Kidney (tissue), 14 donors: ENCODE measurements around the gene TEX53. TPM values are rescaled to one million over a fixed set of nuclear protein-coding genes. Genes with fewer than 3 reads are reported as not detected.

Experiments used
- DNase-seq, 5 donors: peaks; one replicate each; pipeline ENCODE4 v3.0.0-alpha.2; 2013 to 2020
- FAIRE-seq: peaks from 2 replicates; lab custom pipeline; 2012; peaks lifted over from hg19 to GRCh38; lab: Jason Lieb, UNC
- H3K27ac ChIP-seq, 2 donors: one replicate each; pipeline ENCODE4 v1.7.0; 2013; ENCODE audit warnings: low read depth in 2 of 2, low read length in 2 of 2, inconsistent platforms in 1 of 2
- H3K27me3 ChIP-seq: one replicate; pipeline ENCODE4 v1.7.1; 2013; ENCODE audit warnings: low read length, inconsistent platforms; ENCODE audit not compliant: control insufficient read depth, insufficient read depth
- H3K36me3 ChIP-seq, 3 donors: one replicate each; pipeline versions ENCODE4 v1.7.0 to v1.7.1; 2013; ENCODE audit warnings: low read length in 3 of 3, control low read depth in 1 of 3, inconsistent platforms in 1 of 3; ENCODE audit not compliant: insufficient read depth in 3 of 3, control insufficient read depth in 2 of 3
- H3K4me1 ChIP-seq, 3 donors: one replicate each; pipeline versions ENCODE4 v1.7.0 to v1.7.1; 2013; ENCODE audit warnings: low read length in 3 of 3, inconsistent platforms in 1 of 3, low read depth in 1 of 3; ENCODE audit not compliant: control insufficient read depth in 2 of 3, insufficient read depth in 2 of 3
- H3K4me3 ChIP-seq, 3 donors: one replicate each; pipeline versions ENCODE4 v1.7.0 to v1.8.1; 2013; ENCODE audit warnings: low read length in 3 of 3, control low read depth in 1 of 3, inconsistent platforms in 1 of 3
- H3K9ac ChIP-seq, 3 donors: one replicate each; pipeline versions ENCODE4 v1.7.0 to v1.7.1; 2013; ENCODE audit warnings: low read length in 3 of 3, control low read depth in 1 of 3, inconsistent platforms in 1 of 3
- H3K9me3 ChIP-seq, 3 donors: one replicate each; pipeline versions ENCODE4 v1.7.0 to v1.7.1; 2013; ENCODE audit warnings: low read length in 3 of 3, control low read depth in 1 of 3, inconsistent platforms in 1 of 3; ENCODE audit not compliant: control insufficient read depth in 2 of 3, insufficient read depth in 1 of 3
- CTCF ChIP-seq: IDR thresholded peaks from 3 replicates; pipeline ENCODE4 v1.5.1; 2012; ENCODE audit warnings: mild to moderate bottlenecking, moderate library complexity, borderline replicate concordance; ENCODE audit not compliant: insufficient read depth; ENCODE audit errors: extremely low read depth
- intact Hi-C: fragments of 100-400 bp; cut with DNase I; formaldehyde crosslinking; loops from one replicate; pipeline ENCODE4 v1.11.1; 2022
- polyA plus RNA-seq: library from polyadenylated mRNA; stranded (reverse); fragments of 350-450 nt; fragmentation: Illumina TruSeq; extraction: RNeasy Lipid Tissue Mini Kit (QIAGEN cat#74804); gene quantifications from one replicate; pipeline ENCODE4 v1.2.3, GENCODE V29; 2014; ENCODE audit warnings: low read depth, low replicate concordance; ENCODE audit not compliant: insufficient read depth
- total RNA-seq: library from RNA; stranded (reverse); fragmentation: NEBNext Ultra II Directional; extraction: Animal tissue kit (Norgen Biotek cat#: 25700); gene quantifications from one replicate; pipeline ENCODE4 v1.2.1, GENCODE V29; 2021
- donor health status: control.
- donor health status: control.
- donor health status: control.
- donor health status: control.
- donor health status: control.
- donor health status: DM: yes; HTN: yes; CAD: no.
- donor health status: Normal renal cell carcinoma (clear cell type).

The TEX53 gene
- total and polyA plus RNA-seq, 2 donors from 2014 or later, result not detected

GRCh38 chr9:114697951-114698351, 40.3 kb upstream of the TEX53 start:
- FAIRE-seq, result no peak

GRCh38 chr9:114696814-114697544, 39.4 kb upstream of the TEX53 start:
- H3K4me3 ChIP-seq, result no peak overlapping the region
- no peaks in the 10 kb centered on the region for H3K4me1 ChIP-seq
- H3K27ac ChIP-seq, result no peak overlapping the region
- no peaks in the 10 kb centered on the region for H3K27me3 ChIP-seq
- no peak overlapping the region for H3K9ac ChIP-seq
- no peaks in the 10 kb centered on the region for H3K36me3 ChIP-seq
- H3K9me3 ChIP-seq, result peaks cover 0 to 3% (median 0%) of the 10 kb centered on the region in 3 donors
- DNase-seq (no peak), FAIRE-seq (no peak)
- intact Hi-C loops, result no loop called here
- no peak for TF ChIP-seq CTCF

More at GRCh38 chr9:114697951-114698351, 40.3 kb upstream of the TEX53 start:
- Histone ChIP-seq H3K27me3 (no peaks in the 10 kb centered on the region), H3K36me3 (no peaks in the 10 kb centered on the region), H3K4me3 (no peak overlapping the region), H3K4me1 (no peaks in the 10 kb centered on the region), H3K9ac (no peak overlapping the region), H3K27ac (no peak overlapping the region), H3K9me3 (peaks cover 0 to 3% (median 0%) of the 10 kb centered on the region in 3 donors)
- intact Hi-C loops, result no loop called here
- no peak for TF ChIP-seq CTCF
- no peak for DNase-seq

- Histone ChIP-seq H3K9ac (no peak overlapping the region), H3K4me3 (no peak overlapping the region)
These were observed 38.3 kb upstream of the TEX53 start for GRCh38 chr9:114695948-114696347.

More at GRCh38 chr9:114695948-114696347, 38.3 kb upstream of the TEX53 start:
- FAIRE-seq (no peak), DNase-seq (no peak)
- H3K4me1 ChIP-seq, result no peaks in the 10 kb centered on the region
- H3K27me3 ChIP-seq, result no peaks in the 10 kb centered on the region
- intact Hi-C loops, result no loop called here
- no peak for TF ChIP-seq CTCF
- H3K27ac ChIP-seq, result no peak overlapping the region
- no peaks in the 10 kb centered on the region for H3K36me3 ChIP-seq
- H3K9me3 ChIP-seq, result peaks cover 0 to 3% (median 0%) of the 10 kb centered on the region in 3 donors
